Caco-2 (cell line): Measurements from ENCODE around the gene SCNN1A. TPM values are rescaled to one million over a fixed set of nuclear protein-coding genes. Genes with fewer than 3 reads are reported as not detected.

Experiments
- BruUV-seq: library from RNA; stranded (reverse); fragments of 400-500 nt; replicated peaks from 2 replicates; lab custom pipeline; 2021; lab: Mats Ljungman, UMichigan
- CTCF ChIA-PET: fragments of 300-600 bp; sonication (Branson Sonifier 250); formaldehyde crosslinking; loops from one replicate; lab custom pipeline; 2022; ENCODE audit warnings: antibody characterized with exemption; lab: Charles Lee
- POLR2A ChIA-PET: fragments of 300-600 bp; sonication (Branson Sonifier 250); formaldehyde crosslinking; loops from one replicate; lab custom pipeline; 2022; ENCODE audit warnings: antibody characterized with exemption; lab: Charles Lee
- DNase-seq, 2 experiments: peaks; one replicate each; pipeline versions ENCODE4 v3.0.0 to v3.0.0-alpha.2; 2020 to 2022
- H3K27me3 ChIP-seq: replicated peaks from 2 replicates; pipeline ENCODE4 v1.6.0; 2011; ENCODE audit warnings: low read length; ENCODE audit not compliant: control insufficient read depth, insufficient read depth
- H3K36me3 ChIP-seq: 2 replicates; pipeline ENCODE4 v1.5.1; 2011; ENCODE audit warnings: low read length; ENCODE audit not compliant: control insufficient read depth, insufficient read depth
- H3K4me1 ChIP-seq: fragments of 250-450 bp; sonication (Bioruptor Pico); 2 replicates; pipeline ENCODE4 v1.5.1; 2020; ENCODE audit warnings: mild to moderate bottlenecking
- H3K4me3 ChIP-seq: 2 replicates; pipeline ENCODE4 v1.5.1; 2011; ENCODE audit warnings: low read depth, mild to moderate bottlenecking, control low read depth, low read length
- H3K9me3 ChIP-seq: fragments of 250-450 bp; sonication (Bioruptor Pico); 2 replicates; pipeline ENCODE4 v1.5.1; 2020; ENCODE audit warnings: mild to moderate bottlenecking, moderate library complexity
- H3K27ac Mint-ChIP-seq: one replicate; pipeline ENCODE4 v1.8.0; 2022; ENCODE audit warnings: mixed read lengths; ENCODE audit not compliant: unreplicated experiment
- H3K27me3 Mint-ChIP-seq: one replicate; pipeline ENCODE4 v1.8.0; 2022; ENCODE audit warnings: mixed read lengths; ENCODE audit not compliant: insufficient read depth, unreplicated experiment
- H3K36me3 Mint-ChIP-seq: one replicate; pipeline ENCODE4 v1.8.0; 2022; ENCODE audit warnings: mild to moderate bottlenecking, mixed read lengths; ENCODE audit not compliant: insufficient read depth, unreplicated experiment
- H3K4me1 Mint-ChIP-seq: one replicate; pipeline ENCODE4 v1.8.0; 2022; ENCODE audit warnings: low read depth, mixed read lengths; ENCODE audit not compliant: unreplicated experiment
- H3K4me3 Mint-ChIP-seq: one replicate; pipeline ENCODE4 v1.8.0; 2022; ENCODE audit warnings: mild to moderate bottlenecking, moderate library complexity, mixed read lengths; ENCODE audit not compliant: unreplicated experiment
- H3K9me3 Mint-ChIP-seq: one replicate; pipeline ENCODE4 v1.8.0; 2022; ENCODE audit warnings: mixed read lengths; ENCODE audit not compliant: unreplicated experiment
- CTCF ChIP-seq, 2 experiments: fragments of 200-600 bp in 1 of 2; IDR thresholded peaks; 1 replicate in 1 of 2; 2 replicates in 1 of 2; pipeline versions ENCODE4 v1.5.1 to v1.8.0; 2011 to 2022; ENCODE audit warnings: antibody characterized with exemption in 1 of 2, control low read depth in 1 of 2, inconsistent platforms in 1 of 2, low read depth in 1 of 2, low read length in 1 of 2, mild to moderate bottlenecking in 1 of 2, moderate library complexity in 1 of 2; ENCODE audit not compliant: insufficient read depth in 1 of 2, severe bottlenecking in 1 of 2, unreplicated experiment in 1 of 2
- intact Hi-C: fragments of 100-400 bp; cut with micrococcal nuclease; formaldehyde crosslinking; loops from one replicate; pipeline ENCODE4 v1.10.0; 2022; ENCODE audit not compliant: unreplicated experiment
- total RNA-seq: library from RNA; stranded (reverse); gene quantifications from 2 replicates; pipeline ENCODE4 v1.2.3, GENCODE V29; 2022

Gene SCNN1A
- total RNA-seq, 1 experiment from 2014 or later: 52.6 TPM

- TF ChIP-seq CTCF (IDR thresholded peaks at IDR 0.05; ENCODE audit: insufficient read depth in 1 of 2, low read depth in 1 of 2, low read length in 1 of 2, severe bottlenecking in 1 of 2, unreplicated experiment in 1 of 2): no peak
- H3K4me1 ChIP-seq: peaks cover 25% of the 10 kb centered on the region
- DNase-seq: no peak
- Mint-ChIP-seq H3K4me3 (peak overlapping the region; percentile 48), H3K27ac (peak overlapping the region; percentile 50), H3K9me3 (no peaks in the 10 kb centered on the region), H3K36me3 (peaks cover 76% of the 10 kb centered on the region), H3K27me3 (no peaks in the 10 kb centered on the region), H3K4me1 (peaks cover 22% of the 10 kb centered on the region)
- ChIA-PET POLR2A (no interaction called here), CTCF (no interaction called here)
- peaks cover 11% of the 10 kb centered on the region for H3K36me3 ChIP-seq
- no peaks in the 10 kb centered on the region for H3K27me3 ChIP-seq
- BruUV-seq: TSS peak; percentile 26
- intact Hi-C loops: no loop called here
- no peaks in the 10 kb centered on the region for H3K9me3 ChIP-seq
- no peak overlapping the region for H3K4me3 ChIP-seq
Measured at GRCh38 chr12:6386491-6386890, 11.1 kb upstream of the SCNN1A start.

- CTCF ChIA-PET: no interaction called here
- Histone ChIP-seq H3K9me3 (no peaks in the 10 kb centered on the region), H3K4me3 (no peak overlapping the region), H3K4me1 (peaks cover 25% of the 10 kb centered on the region), H3K36me3 (peaks cover 11% of the 10 kb centered on the region), H3K27me3 (no peaks in the 10 kb centered on the region)
- Mint-ChIP-seq H3K27me3 (no peaks in the 10 kb centered on the region), H3K9me3 (no peaks in the 10 kb centered on the region), H3K4me1 (peaks cover 22% of the 10 kb centered on the region), H3K36me3 (peaks cover 72% of the 10 kb centered on the region), H3K27ac (peak overlapping the region; percentile 50), H3K4me3 (peak overlapping the region; percentile 48)
- POLR2A ChIA-PET: no interaction called here
- intact Hi-C loops: no loop called here
- no peak for TF ChIP-seq CTCF (IDR thresholded peaks at IDR 0.05; ENCODE audit: insufficient read depth in 1 of 2, low read depth in 1 of 2, low read length in 1 of 2, severe bottlenecking in 1 of 2, unreplicated experiment in 1 of 2)
- DNase-seq: no peak
- BruUV-seq: no TSS peak
Measured at GRCh38 chr12:6386038-6386437, 10.7 kb upstream of the SCNN1A start.

GRCh38 chr12:6384499-6385436, 9.4 kb upstream of the SCNN1A start:
- Histone ChIP-seq H3K4me1 (peaks cover 25% of the 10 kb centered on the region), H3K4me3 (peak overlapping the region; percentile 92), H3K9me3 (no peaks in the 10 kb centered on the region), H3K36me3 (peaks cover 11% of the 10 kb centered on the region), H3K27me3 (no peaks in the 10 kb centered on the region)
- Mint-ChIP-seq H3K27ac (peak overlapping the region; percentile 92), H3K4me3 (peak overlapping the region; percentile 96), H3K4me1 (peaks cover 19% of the 10 kb centered on the region), H3K36me3 (peaks cover 62% of the 10 kb centered on the region), H3K27me3 (no peaks in the 10 kb centered on the region), H3K9me3 (no peaks in the 10 kb centered on the region)
- no TSS peak for BruUV-seq
- peak in 1 of 2 experiments; percentile 39 for TF ChIP-seq CTCF (IDR thresholded peaks at IDR 0.05; ENCODE audit: insufficient read depth in 1 of 2, low read depth in 1 of 2, low read length in 1 of 2, severe bottlenecking in 1 of 2, unreplicated experiment in 1 of 2)
- ChIA-PET CTCF (interaction anchor here (0.9 to 2.3 kb wide), 8 partner anchors 8 to 81 kb away, joined by 3 to 17 read pairs (median 8); no protein-coding TSS in a partner anchor), POLR2A (interaction anchor here (0.6 to 2.6 kb wide), 13 partner anchors 8 to 149 kb away, joined by 3 to 38 read pairs (median 8); partner anchors contain the start of genes GAPDH, MRPL51, PLEKHG6 and SCNN1A)
- intact Hi-C loops: loop anchor here (1.0 to 2.0 kb wide), 3 partner anchors 8 to 48 kb away; no protein-coding TSS in a partner anchor
- DNase-seq: peak in 1 of 2 experiments; percentile 47
